ENCODE results near the gene ATP9A.
A peak's percentile ranks its signal among the peaks of the same experiment; 100 is the strongest.
"Not testable (repeated sequence)": the region's sequence is repeated elsewhere in the genome, so short reads cannot be mapped to it uniquely, and the experiment has no call there.

Gene ATP9A

GRCh38 chr20:51593584-51593983, 174.6 kb downstream of the ATP9A start:
- no peak for DNase-seq

GRCh38 chr20:51592564-51592963, 175.6 kb downstream of the ATP9A start:
- DNase-seq: no peak

- DNase-seq: no peak
Measured at GRCh38 chr20:51591871-51592270, 176.3 kb downstream of the ATP9A start.

- DNase-seq: no peak
Measured at GRCh38 chr20:51588762-51589161, 179.4 kb downstream of the ATP9A start.

- DNase-seq: no peak
Measured at GRCh38 chr20:51587145-51587544, 181.0 kb downstream of the ATP9A start.

GRCh38 chr20:51586005-51586440, 182.2 kb downstream of the ATP9A start:
- no peak for DNase-seq

GRCh38 chr20:51585148-51585547, 183.0 kb downstream of the ATP9A start:
- DNase-seq: no peak

- no peak for DNase-seq
Measured at GRCh38 chr20:51584737-51585136, 183.5 kb downstream of the ATP9A start.

GRCh38 chr20:51584116-51584515, 184.1 kb downstream of the ATP9A start:
- no peak for DNase-seq

GRCh38 chr20:51583499-51583898, 184.7 kb downstream of the ATP9A start:
- no peak for DNase-seq

- DNase-seq: no peak
Measured at GRCh38 chr20:51583073-51583472, 185.1 kb downstream of the ATP9A start.

- no peak for DNase-seq
Measured at GRCh38 chr20:51581571-51581970, 186.6 kb downstream of the ATP9A start.

GRCh38 chr20:51579137-51579536, 189.1 kb downstream of the ATP9A start:
- no peak for DNase-seq

GRCh38 chr20:51578145-51578459, 190.1 kb downstream of the ATP9A start:
- no peak for DNase-seq

GRCh38 chr20:51577432-51578144, 190.6 kb downstream of the ATP9A start:
- DNase-seq: no peak

- no peak for DNase-seq
Measured at GRCh38 chr20:51575486-51575885, 192.7 kb downstream of the ATP9A start.

GRCh38 chr20:51574248-51575033, 193.7 kb downstream of the ATP9A start:
- DNase-seq: no peak

- no peak for DNase-seq
Measured at GRCh38 chr20:51573576-51574243, 194.5 kb downstream of the ATP9A start.

- no peak for DNase-seq
Measured at GRCh38 chr20:51571460-51571794, 196.8 kb downstream of the ATP9A start.

- DNase-seq: no peak
Measured at GRCh38 chr20:51570739-51571459, 197.3 kb downstream of the ATP9A start.

GRCh38 chr20:51569815-51570738, 198.1 kb downstream of the ATP9A start:
- peak; percentile 9 for DNase-seq

- not testable (repeated sequence) for DNase-seq
Measured at GRCh38 chr20:51568533-51568932, 199.7 kb downstream of the ATP9A start.

Measured in NCI-H446 treated with DMSO at 0.1 percent for 48 hours (cell line).